NB4 (cell line): Measurements from ENCODE around the gene TENT4B.

ENCODE experiments used
- DNase-seq: peaks from one replicate; pipeline ENCODE4 v3.0.0; 2010; ENCODE audit warnings: low read depth
- H3K4me3 ChIP-seq: one replicate; pipeline ENCODE4 v1.5.1; 2011; ENCODE audit warnings: mild to moderate bottlenecking, low read depth, low read length, moderate library complexity
- MYC ChIP-seq: IDR thresholded peaks from 2 replicates; pipeline ENCODE4 v1.6.1; 2011; ENCODE audit warnings: low read depth, low read length
- POLR2A ChIP-seq: IDR thresholded peaks from 2 replicates; pipeline ENCODE4 v1.6.1; 2011; ENCODE audit warnings: mild to moderate bottlenecking; ENCODE audit not compliant: insufficient read length; ENCODE audit errors: extremely low read depth
- TF ChIP-seq, protein P1 (sequence below): IDR thresholded peaks from one replicate; pipeline ENCODE4 v1.5.1; 2012; ENCODE audit warnings: low read depth, low read length
- TF ChIP-seq, protein P2 (sequence below): IDR thresholded peaks from 2 replicates; pipeline ENCODE4 v1.6.1; 2011; ENCODE audit warnings: low read depth, low read length

The TENT4B gene

DNA sequence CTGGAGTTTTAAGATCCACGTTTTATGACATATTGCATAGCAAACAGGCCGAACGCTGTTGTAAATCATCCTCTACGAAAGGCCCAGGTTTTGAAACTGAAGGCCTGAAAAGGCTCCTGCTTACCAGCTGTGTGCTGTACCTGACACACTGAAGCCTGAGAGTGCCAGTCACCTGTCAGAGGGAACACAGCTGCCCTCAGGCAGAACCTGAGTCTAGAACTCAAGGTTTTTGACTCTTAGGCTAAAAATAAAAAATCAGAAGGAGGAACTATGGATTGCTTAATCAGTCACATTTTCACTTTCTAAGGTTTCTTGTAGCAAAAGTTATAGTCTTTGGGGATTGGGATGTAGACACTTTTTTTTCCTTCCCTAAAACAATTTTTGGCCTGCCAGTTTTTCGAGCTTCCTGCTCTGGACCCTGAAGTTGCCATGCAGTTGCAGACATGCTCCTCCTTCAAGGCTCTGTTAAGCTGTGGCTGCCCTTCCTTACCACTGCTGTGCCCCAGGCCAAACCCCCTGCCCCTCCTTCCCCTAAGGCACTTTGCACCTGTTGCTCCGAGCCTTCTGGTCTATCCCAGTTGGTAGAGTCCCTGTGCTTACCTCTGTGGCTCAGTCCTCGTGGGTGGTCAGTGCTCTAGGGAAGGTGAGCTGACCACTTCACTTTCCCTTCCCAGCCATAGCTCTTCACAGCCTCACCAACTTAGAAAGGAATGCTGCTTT is 56.6 kb downstream of the TENT4B start:
- no peak overlapping the region for H3K4me3 ChIP-seq

GRCh38 chr16:50210266-50211038 is 57.3 kb downstream of the TENT4B start:
- peak; percentile 76 for DNase-seq
- no peak overlapping the region for H3K4me3 ChIP-seq
- TF ChIP-seq, protein P1, sequence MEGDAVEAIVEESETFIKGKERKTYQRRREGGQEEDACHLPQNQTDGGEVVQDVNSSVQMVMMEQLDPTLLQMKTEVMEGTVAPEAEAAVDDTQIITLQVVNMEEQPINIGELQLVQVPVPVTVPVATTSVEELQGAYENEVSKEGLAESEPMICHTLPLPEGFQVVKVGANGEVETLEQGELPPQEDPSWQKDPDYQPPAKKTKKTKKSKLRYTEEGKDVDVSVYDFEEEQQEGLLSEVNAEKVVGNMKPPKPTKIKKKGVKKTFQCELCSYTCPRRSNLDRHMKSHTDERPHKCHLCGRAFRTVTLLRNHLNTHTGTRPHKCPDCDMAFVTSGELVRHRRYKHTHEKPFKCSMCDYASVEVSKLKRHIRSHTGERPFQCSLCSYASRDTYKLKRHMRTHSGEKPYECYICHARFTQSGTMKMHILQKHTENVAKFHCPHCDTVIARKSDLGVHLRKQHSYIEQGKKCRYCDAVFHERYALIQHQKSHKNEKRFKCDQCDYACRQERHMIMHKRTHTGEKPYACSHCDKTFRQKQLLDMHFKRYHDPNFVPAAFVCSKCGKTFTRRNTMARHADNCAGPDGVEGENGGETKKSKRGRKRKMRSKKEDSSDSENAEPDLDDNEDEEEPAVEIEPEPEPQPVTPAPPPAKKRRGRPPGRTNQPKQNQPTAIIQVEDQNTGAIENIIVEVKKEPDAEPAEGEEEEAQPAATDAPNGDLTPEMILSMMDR, result peak; percentile 78
- TF ChIP-seq MYC, result no peak

More for the DNA sequence above, 56.6 kb downstream of the TENT4B start:
- TF ChIP-seq, protein P2, sequence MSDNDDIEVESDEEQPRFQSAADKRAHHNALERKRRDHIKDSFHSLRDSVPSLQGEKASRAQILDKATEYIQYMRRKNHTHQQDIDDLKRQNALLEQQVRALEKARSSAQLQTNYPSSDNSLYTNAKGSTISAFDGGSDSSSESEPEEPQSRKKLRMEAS, result no peak
- DNase-seq, result peak; percentile 61

DNA sequence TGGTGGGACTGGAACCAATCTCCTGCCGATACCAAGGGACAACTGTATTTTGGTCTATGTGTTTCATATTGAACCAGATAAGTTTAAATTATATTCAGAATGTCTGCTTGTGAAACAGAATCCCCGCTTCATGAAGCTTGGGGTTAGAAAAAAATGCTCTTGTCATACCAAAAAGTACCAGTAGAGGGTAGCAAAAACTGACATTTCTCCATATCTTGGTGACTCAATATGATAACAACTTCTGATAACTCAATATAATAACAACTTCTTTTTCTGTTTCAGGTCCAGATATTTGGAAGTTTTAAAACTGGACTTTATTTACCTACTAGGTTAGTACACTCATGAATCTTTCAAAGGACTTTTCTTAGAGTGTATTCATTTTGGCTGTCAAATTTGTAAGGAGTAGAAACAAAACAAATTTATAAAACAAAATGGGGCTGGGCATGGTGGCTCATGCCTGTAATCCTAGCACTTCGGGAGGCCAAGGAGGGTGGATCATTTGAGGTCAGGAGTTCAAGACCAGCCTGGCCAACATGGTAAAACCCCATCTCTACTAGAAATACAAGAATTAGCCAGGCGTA is 60.9 kb downstream of the TENT4B start:
- TF ChIP-seq, protein P2, result no peak
- TF ChIP-seq, protein P1, result peak; percentile 52
- no peak overlapping the region for H3K4me3 ChIP-seq
- peak; percentile 71 for DNase-seq

DNA sequence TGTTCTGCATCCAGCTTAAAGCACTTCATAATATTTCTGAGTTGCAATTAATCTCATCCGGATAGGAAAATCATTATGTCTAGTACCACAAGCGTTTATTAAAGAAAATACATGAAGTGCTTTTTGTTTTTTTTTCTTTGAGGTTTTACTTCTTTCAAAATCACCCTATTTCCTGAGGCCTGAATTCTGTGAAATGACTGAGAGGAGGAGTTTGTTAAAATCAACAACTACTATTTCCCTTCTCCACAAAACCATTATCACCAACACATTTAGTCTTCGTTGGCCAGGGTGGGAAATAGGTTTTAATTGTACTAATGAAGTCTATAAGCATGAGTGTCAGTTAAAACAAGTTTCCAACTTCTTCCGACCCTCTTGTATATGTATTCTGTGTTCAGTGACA is 62.6 kb downstream of the TENT4B start:
- TF ChIP-seq, protein P1, result no peak
- TF ChIP-seq POLR2A (no peak), MYC (no peak)
- DNase-seq, result no peak
- no peak overlapping the region for H3K4me3 ChIP-seq

DNA sequence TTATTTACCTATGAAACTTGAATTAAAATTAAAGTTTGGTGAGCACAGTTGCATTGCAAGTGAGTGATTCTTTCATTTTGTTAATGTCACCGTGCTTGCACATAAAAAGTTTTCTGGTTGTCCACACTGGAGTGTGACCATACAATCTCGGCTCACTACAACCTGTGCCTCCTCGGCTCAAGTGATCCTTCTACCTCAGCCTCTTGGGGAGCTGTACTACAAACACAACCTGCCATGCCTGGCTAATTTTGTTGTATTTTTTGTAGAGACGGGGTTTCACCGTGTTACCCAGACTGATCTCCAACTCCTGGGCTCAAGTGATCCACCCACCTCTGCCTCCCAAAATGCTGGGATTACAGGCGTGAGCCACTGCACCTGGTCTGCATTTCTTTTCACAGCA is 63.1 kb downstream of the TENT4B start:
- DNase-seq, result no peak
- no peak overlapping the region for H3K4me3 ChIP-seq
- TF ChIP-seq MYC, result no peak
- TF ChIP-seq, protein P2, result no peak
- TF ChIP-seq, protein P1, result no peak
- TF ChIP-seq POLR2A, result no peak

GRCh38 chr16:50219402-50219975 is 66.4 kb downstream of the TENT4B start:
- DNase-seq, result no peak
- TF ChIP-seq MYC (no peak), POLR2A (no peak)
- TF ChIP-seq, protein P1, result no peak
- TF ChIP-seq, protein P2, result no peak
- H3K4me3 ChIP-seq, result no peak overlapping the region
